Upper lobe of right lung (tissue), 1 donor: ENCODE measurements around the gene FIGN. TPM values are rescaled to one million over a fixed set of nuclear protein-coding genes. Genes with fewer than 3 reads are reported as not detected.
A peak's percentile ranks its signal among the peaks of the same experiment; 100 is the strongest.

Experiments used
- ATAC-seq: fragments of 200-7000 bp; cut with Tn5 transposase; one replicate; pipeline ENCODE4 v1.9.1; 2020; ENCODE audit warnings: mild to moderate bottlenecking, moderate library complexity
- DNase-seq: peaks from one replicate; pipeline ENCODE4 v3.0.0-alpha.2; 2020
- H3K27ac ChIP-seq: fragments of 200-600 bp; one replicate; pipeline ENCODE4 v1.8.0; 2022
- H3K27me3 ChIP-seq: fragments of 200-600 bp; one replicate; pipeline ENCODE4 v1.8.0; 2022; ENCODE audit warnings: mild to moderate bottlenecking
- H3K36me3 ChIP-seq: fragments of 200-600 bp; one replicate; pipeline ENCODE4 v1.8.0; 2022
- H3K4me1 ChIP-seq: fragments of 200-600 bp; one replicate; pipeline ENCODE4 v1.8.0; 2022
- H3K4me3 ChIP-seq: fragments of 200-600 bp; one replicate; pipeline ENCODE4 v1.8.0; 2022; ENCODE audit warnings: mild to moderate bottlenecking
- H3K9me3 ChIP-seq: fragments of 200-600 bp; one replicate; pipeline ENCODE4 v1.8.0; 2022
- CTCF ChIP-seq: fragments of 200-600 bp; IDR thresholded peaks from one replicate; pipeline ENCODE4 v1.8.0; 2022; ENCODE audit warnings: antibody characterized with exemption
- intact Hi-C: fragments of 100-400 bp; cut with DNase I; formaldehyde crosslinking; loops from one replicate; pipeline ENCODE4 v1.11.0; 2022
- total RNA-seq: library from RNA; stranded (reverse); fragmentation: NEBNext Ultra II Directional; extraction: Animal tissue kit (Norgen Biotek cat#: 25700); gene quantifications from one replicate; pipeline ENCODE4 v1.2.1, GENCODE V29; 2021
- donor health status: DM: no; HTN: yes; CAD: no; lungs with severe emphysema.

The FIGN gene
- total RNA-seq, 1 donor from 2014 or later, result 6.5 TPM

DNA sequence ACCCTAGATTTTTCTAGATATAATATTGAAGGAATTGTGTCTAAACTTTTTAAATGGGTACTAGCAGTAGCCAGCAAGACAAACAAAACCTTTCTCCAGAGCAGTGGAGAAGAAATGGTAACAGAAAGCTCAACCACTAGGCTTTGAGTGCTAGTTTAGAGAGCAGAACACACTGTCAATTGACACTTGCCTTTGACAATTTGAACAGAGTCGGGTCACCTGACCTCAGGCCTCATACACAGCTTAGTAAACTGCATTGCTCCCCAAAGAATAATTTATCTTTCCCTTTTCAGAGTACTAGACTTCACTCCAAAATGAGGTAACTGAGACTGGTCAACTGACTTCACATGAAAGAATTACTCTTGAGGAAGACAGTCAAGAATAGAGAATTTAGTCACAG is 48.6 kb downstream of the FIGN start:
- no peaks in the 10 kb centered on the region for H3K36me3 ChIP-seq
- H3K9me3 ChIP-seq, result no peaks in the 10 kb centered on the region
- DNase-seq (no peak), ATAC-seq (no peak)
- intact Hi-C loops, result no loop called here
- no peak overlapping the region for H3K27ac ChIP-seq
- no peak for TF ChIP-seq CTCF
- H3K4me1 ChIP-seq, result no peaks in the 10 kb centered on the region
- H3K4me3 ChIP-seq, result no peak overlapping the region
- H3K27me3 ChIP-seq, result no peaks in the 10 kb centered on the region

GRCh38 chr2:163686289-163686688 is 49.5 kb downstream of the FIGN start:
- H3K4me3 ChIP-seq, result no peak overlapping the region
- no peaks in the 10 kb centered on the region for H3K9me3 ChIP-seq
- DNase-seq (no peak), ATAC-seq (no peak)
- no peaks in the 10 kb centered on the region for H3K4me1 ChIP-seq
- H3K27ac ChIP-seq, result no peak overlapping the region
- H3K36me3 ChIP-seq, result no peaks in the 10 kb centered on the region
- intact Hi-C loops, result no loop called here
- no peaks in the 10 kb centered on the region for H3K27me3 ChIP-seq
- TF ChIP-seq CTCF, result no peak

DNA sequence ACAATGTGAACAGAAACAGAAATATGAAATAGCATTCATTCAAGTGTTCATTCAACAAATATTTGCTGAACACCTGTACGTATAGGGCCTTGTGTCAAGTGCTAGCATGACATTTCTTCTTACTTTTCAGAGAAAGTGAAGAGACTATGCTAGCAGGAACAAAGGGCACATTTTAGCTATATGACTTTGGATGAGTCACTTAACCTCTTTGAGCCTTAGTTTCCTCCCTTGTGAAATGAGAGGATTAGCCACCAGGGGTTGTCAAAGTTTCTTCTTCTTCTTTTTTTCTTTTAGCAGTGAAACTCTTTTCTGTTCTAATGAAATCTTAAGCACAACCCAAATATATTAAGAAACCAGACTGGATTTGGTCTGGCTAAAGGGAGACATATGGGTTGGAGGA is 53.1 kb downstream of the FIGN start:
- Histone ChIP-seq H3K27me3 (no peaks in the 10 kb centered on the region), H3K4me1 (no peaks in the 10 kb centered on the region), H3K4me3 (no peak overlapping the region), H3K27ac (no peak overlapping the region), H3K36me3 (no peaks in the 10 kb centered on the region), H3K9me3 (no peaks in the 10 kb centered on the region)
- ATAC-seq (no peak), DNase-seq (no peak)
- peak; percentile 10 for TF ChIP-seq CTCF
- intact Hi-C loops, result no loop called here

DNA sequence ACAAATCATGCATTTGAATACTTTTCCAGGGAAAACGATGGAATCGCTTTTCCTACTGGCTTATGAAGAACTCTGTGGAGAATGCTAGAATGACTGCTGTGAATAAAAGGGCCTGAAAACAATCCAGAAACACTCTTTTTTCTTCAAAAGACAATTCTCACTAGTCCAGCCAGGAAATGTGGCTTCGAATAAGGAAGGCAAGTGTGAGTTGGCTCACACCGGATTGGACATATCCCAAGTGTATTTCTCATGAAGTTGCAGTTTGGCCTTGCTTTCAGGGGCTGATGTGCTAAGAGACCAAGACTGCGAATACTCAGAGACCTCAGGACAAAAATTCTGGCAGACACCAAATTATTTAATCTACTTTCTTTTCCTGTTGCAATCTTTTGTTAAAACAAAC is 54.1 kb downstream of the FIGN start:
- Histone ChIP-seq H3K9me3 (no peaks in the 10 kb centered on the region), H3K4me3 (no peak overlapping the region), H3K4me1 (no peaks in the 10 kb centered on the region), H3K27me3 (no peaks in the 10 kb centered on the region), H3K36me3 (no peaks in the 10 kb centered on the region), H3K27ac (no peak overlapping the region)
- no peak for DNase-seq
- intact Hi-C loops, result no loop called here
- no peak for TF ChIP-seq CTCF
- ATAC-seq, result no peak

DNA sequence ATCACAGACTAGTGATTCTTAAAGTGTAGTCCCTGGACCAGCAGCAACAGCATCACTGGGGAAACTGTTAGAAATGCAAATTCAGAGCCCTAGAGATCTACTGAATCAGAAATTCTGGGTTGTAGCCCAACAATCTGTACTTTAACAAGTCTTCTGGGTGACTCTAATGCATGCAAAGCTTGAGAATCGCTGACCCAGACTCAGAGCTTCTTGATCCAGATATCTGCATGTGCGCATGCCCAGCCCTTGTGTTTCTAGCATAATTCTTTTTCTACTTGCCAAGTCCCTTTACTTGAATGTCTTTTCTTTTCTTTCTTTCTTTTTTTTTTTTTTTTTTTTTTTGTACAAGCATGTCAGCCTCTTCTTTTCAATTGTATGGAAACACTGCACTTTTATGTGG is 60.4 kb downstream of the FIGN start:
- TF ChIP-seq CTCF, result no peak
- Histone ChIP-seq H3K27me3 (no peaks in the 10 kb centered on the region), H3K27ac (no peak overlapping the region), H3K4me3 (no peak overlapping the region), H3K9me3 (no peaks in the 10 kb centered on the region), H3K4me1 (no peaks in the 10 kb centered on the region), H3K36me3 (no peaks in the 10 kb centered on the region)
- ATAC-seq (no peak), DNase-seq (no peak)
- intact Hi-C loops, result no loop called here

DNA sequence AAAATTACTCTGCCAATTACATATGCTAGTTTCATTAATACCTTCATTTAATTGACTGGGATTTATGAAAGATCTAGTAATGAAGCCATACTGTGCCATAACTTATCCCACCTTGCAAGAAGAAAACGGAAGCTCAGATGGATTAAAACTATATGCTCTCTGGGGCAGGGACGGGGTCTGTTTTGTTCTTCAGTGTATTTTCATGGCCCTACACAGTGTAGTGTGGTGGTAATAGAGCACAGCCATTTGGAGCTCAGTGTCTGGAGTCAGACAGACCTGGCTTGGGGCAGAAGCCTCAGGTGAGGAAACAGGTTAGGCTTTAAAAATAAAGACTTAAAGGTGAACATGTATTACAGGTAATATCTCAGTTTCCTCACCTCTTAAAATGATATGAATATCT is 62.3 kb downstream of the FIGN start:
- intact Hi-C loops, result no loop called here
- no peak for TF ChIP-seq CTCF
- no peak overlapping the region for H3K4me3 ChIP-seq

More for the DNA sequence above, 62.3 kb downstream of the FIGN start:
- no peaks in the 10 kb centered on the region for H3K4me1 ChIP-seq
- no peak for ATAC-seq
- H3K27me3 ChIP-seq, result no peaks in the 10 kb centered on the region
- no peaks in the 10 kb centered on the region for H3K36me3 ChIP-seq
- DNase-seq, result no peak
- no peak overlapping the region for H3K27ac ChIP-seq
- no peaks in the 10 kb centered on the region for H3K9me3 ChIP-seq
